Cardiac fibroblast (primary cell): Measurements from ENCODE around the gene EPHA5.

Experiments
- DNase-seq, 2 donors: peaks; one replicate each; pipeline versions ENCODE4 v3.0.0 to v3.0.0-alpha.2; 2010; ENCODE audit warnings: low read depth in 2 of 2
- H3K4me3 ChIP-seq, 2 donors: replicated peaks in 1 of 2; 1 replicate in 1 of 2; 2 replicates in 1 of 2; pipeline ENCODE4 v1.5.1; 2011; ENCODE audit warnings: low read depth in 2 of 2, low read length in 2 of 2, mild to moderate bottlenecking in 2 of 2, moderate library complexity in 1 of 2
- TF ChIP-seq, protein P1 (sequence below): IDR thresholded peaks from one replicate; pipeline ENCODE4 v1.5.1; 2011; ENCODE audit warnings: low read depth, mild to moderate bottlenecking, low read length, inconsistent platforms

The EPHA5 gene

DNA sequence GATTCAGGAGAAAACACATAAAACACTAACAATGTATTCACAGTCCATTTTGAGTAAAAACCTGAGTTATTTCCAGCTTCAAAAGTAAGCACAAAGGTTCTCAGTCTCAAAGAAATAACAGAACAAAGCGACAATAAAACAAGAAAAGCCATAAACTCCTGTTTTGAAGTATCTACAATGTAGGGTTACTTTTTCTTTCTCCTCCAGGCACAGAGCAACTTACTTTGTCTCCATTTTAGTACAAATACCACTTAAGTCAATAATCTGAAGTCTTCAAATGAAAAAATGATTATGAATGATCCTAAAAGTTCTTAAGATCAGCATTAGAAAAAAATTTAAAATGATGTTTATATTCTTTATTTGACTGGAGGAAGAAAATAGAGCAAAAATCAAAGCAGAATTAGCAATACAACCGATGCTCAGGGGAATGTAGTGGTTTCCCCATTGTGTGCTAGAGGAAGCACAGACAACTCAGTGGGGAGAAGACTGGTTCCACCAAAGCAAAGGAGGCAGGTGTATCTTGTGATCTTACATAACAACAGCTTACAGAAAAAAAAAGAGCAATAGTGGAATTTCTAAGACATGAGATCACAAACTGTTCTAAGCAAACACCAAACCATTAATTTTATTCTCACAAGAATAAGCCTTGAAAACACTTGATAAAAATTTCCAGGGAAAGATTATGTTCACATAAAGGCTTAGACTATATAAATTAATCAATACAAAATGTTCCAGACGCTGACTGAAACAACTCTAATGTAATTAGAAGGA is 35.1 kb downstream of the EPHA5 start:
- no peak overlapping the region for H3K4me3 ChIP-seq
- TF ChIP-seq, protein P1, sequence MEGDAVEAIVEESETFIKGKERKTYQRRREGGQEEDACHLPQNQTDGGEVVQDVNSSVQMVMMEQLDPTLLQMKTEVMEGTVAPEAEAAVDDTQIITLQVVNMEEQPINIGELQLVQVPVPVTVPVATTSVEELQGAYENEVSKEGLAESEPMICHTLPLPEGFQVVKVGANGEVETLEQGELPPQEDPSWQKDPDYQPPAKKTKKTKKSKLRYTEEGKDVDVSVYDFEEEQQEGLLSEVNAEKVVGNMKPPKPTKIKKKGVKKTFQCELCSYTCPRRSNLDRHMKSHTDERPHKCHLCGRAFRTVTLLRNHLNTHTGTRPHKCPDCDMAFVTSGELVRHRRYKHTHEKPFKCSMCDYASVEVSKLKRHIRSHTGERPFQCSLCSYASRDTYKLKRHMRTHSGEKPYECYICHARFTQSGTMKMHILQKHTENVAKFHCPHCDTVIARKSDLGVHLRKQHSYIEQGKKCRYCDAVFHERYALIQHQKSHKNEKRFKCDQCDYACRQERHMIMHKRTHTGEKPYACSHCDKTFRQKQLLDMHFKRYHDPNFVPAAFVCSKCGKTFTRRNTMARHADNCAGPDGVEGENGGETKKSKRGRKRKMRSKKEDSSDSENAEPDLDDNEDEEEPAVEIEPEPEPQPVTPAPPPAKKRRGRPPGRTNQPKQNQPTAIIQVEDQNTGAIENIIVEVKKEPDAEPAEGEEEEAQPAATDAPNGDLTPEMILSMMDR, result no peak
- no peak for DNase-seq

DNA sequence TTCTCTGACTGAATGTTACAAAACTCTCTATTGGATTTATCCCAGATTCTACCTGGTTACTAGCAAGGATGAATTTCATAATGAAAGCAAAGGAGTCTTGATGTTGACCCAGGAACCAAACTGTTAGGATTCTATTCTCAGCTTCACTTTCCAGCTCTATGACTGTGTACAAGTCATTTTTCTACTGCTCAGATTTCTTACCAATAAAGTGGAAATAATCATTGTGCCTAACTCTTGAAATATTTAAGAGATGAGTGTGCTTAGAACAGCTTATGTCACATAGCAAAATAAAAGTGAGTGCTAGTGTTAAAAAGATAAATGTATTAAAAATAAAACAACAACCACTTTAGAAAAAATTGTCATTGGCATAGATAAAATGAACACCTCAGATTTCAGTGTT is 45.6 kb downstream of the EPHA5 start:
- peak in 1 of 2 donors; percentile 12 for DNase-seq
- H3K4me3 ChIP-seq, result no peak overlapping the region
- TF ChIP-seq, protein P1, result no peak

DNA sequence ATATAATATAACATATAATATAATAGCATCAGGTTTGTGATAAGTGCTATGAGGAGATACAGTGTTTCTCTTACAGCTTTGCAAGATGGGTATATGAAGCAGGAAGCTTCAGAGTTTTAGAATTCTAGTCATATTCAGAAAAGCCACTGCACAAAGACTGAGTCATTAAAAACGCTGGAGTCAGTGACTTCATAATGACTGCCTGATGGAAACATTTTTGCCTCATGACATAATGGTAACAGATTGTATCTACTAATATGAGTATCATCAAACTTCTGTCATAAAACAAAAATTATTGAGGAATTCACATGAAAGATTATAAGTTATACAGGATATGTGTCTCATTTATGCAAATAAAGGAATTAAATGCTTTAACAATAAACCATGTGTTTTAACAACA is 46.8 kb downstream of the EPHA5 start:
- peak; percentile 31 to 85 for DNase-seq
- TF ChIP-seq, protein P1, result no peak
- H3K4me3 ChIP-seq, result no peak overlapping the region

DNA sequence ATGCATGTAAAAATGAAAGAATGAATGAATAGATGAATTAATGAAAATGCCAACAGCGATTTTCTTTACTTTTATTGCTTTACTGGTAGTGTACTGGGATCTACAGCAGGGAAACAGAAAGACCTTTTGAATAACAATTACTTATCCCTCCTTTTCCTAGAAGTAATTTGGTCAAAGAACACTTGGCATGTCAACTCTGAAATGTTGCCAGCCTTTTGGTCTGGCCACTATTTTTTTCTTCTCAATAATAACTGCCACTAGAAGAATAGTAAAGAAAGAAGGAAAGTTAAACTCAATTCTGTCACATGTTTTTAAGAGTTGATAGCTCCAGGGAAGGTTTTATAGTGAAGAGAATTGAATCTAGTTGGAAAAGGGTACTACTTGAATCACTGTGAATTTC is 52.9 kb downstream of the EPHA5 start:
- DNase-seq, result no peak
- TF ChIP-seq, protein P1, result no peak
- no peak overlapping the region for H3K4me3 ChIP-seq

DNA sequence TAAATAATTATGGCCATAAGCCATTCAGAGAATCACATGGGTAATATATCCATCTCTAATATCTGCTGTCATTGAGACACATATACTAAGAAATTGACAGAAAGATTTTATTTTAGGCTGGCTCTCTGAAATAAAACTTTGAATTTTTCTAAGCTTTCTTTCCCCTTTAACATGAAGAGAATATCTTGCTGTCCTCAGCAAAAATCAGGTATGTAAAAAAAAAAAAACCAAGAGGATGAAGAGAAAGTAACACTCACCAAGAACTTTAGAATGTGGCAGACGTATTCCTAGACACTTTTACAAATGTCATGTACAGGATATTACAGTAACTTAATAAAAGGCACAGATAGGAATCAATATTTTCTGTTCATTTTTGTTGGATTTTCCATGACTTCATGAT is 65.8 kb downstream of the EPHA5 start:
- no peak overlapping the region for H3K4me3 ChIP-seq
- no peak for DNase-seq
- TF ChIP-seq, protein P1, result no peak

DNA sequence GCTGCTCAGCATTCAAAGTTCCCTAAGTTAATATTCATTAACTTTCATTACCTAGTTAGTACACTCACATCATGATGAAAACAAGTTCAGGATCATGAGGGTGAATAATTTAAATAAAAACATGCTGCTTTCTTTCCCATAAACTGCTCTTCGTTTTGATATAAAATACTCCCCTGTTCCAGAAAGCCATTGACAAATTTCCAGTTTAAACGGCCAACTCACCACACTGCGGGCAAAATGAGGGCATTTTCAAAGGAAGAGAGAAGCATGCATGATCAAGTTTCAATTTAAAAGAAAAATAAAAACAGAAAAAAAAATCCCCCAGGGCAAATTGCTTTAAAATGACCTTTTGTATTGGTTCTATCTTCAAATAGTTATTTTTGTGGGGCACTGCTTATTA is 69.6 kb downstream of the EPHA5 start:
- H3K4me3 ChIP-seq, result no peak overlapping the region
- no peak for DNase-seq
- TF ChIP-seq, protein P1, result no peak

DNA sequence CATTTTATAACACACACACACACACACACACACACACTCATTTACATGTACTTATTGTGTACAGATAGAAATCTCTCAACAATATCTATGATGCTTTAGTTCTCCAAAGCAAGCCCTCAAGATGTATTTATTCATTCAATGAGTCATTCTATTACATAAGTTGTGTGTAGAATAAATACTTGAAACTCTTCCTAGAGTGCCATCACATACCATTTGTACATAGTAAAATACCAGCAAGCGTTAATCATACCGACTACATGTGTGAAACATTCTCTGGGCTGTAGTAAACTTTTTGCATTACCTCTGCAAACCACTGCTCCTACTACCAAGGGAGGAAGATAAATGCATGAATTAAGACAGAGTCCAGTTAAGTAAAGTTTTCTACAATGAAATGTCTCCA is 70.9 kb downstream of the EPHA5 start:
- TF ChIP-seq, protein P1, result no peak
- DNase-seq, result peak in 1 of 2 donors; percentile 19
- H3K4me3 ChIP-seq, result no peak overlapping the region
